Measurements from ENCODE around the gene LY6G6F.
A peak's percentile ranks its signal among the peaks of the same experiment; 100 is the strongest.

The LY6G6F gene

DNA sequence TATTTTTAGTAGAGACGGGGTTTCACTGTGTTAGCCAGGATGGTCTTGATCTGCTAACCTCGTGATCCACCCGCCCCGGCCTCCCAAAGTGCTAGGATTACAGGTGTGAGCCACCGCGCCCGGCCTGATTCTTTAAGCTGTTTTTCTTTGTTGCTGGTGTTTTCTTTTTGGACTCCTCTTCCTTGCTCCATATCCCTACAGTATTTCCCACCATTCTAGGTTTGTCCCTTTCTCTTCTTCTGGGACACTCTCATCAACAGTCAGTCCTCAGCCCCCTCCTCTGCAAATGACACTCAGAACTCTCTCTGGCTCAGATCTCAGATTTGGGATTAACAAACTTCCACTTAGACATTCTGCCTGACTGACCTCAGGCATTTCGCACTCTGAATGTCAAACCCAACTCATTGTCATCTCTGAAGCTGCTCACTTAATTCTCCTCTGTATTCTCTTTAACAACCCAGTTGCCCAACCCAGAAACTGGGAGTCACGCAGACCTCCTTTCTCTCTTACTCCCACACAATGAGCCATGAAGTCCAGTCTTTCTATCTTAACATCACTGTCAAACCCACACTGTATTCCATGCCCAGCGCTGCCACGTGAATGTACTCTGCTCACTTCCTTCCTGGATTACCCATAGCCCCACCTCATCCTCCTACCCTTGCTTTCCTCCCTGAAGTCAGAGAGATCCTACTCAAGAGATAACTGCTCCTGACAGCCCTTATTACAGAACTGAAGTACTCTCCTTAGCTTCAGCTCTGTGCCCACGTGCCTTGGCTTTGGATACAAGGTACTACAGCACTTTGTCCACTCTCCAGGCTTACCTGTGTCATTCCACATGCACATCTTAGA is 19.1 kb downstream of the LY6G6F start:
- no peak for DNase-seq

DNA sequence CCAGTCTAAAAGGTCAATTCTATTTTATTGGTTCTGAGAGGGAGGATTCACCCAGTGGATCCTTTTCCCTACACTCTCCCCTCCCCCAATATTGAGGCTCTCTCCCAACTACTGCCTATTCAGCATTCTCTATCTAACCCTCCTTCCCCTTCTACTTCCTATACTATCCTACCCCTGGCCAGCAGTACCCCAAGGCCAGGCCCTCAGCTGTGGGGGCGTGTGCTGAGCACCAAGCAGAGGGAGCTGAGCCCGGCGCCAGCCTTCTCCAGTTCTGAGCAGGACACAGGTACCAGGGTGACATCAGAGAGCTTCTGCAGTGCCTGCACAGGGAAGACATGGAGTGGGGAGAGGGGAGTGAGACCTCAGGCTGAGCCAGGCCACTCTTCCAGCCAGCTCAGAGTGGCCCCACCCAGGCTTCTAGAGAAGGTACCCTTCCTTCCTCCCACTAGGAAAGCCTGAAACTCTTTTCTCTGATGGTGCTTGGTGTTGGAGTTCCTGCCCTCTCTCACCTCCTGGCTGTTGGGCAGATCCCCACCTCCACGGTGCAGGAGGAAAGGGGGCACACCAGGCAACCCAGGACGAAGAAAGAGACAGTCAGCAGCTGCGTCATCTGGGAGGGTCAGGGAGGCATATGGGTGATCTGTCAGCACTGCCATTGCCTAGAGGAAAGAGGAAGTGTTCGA is 20.5 kb downstream of the LY6G6F start:
- DNase-seq, result peak in 1 of 5 donors; percentile 56

DNA sequence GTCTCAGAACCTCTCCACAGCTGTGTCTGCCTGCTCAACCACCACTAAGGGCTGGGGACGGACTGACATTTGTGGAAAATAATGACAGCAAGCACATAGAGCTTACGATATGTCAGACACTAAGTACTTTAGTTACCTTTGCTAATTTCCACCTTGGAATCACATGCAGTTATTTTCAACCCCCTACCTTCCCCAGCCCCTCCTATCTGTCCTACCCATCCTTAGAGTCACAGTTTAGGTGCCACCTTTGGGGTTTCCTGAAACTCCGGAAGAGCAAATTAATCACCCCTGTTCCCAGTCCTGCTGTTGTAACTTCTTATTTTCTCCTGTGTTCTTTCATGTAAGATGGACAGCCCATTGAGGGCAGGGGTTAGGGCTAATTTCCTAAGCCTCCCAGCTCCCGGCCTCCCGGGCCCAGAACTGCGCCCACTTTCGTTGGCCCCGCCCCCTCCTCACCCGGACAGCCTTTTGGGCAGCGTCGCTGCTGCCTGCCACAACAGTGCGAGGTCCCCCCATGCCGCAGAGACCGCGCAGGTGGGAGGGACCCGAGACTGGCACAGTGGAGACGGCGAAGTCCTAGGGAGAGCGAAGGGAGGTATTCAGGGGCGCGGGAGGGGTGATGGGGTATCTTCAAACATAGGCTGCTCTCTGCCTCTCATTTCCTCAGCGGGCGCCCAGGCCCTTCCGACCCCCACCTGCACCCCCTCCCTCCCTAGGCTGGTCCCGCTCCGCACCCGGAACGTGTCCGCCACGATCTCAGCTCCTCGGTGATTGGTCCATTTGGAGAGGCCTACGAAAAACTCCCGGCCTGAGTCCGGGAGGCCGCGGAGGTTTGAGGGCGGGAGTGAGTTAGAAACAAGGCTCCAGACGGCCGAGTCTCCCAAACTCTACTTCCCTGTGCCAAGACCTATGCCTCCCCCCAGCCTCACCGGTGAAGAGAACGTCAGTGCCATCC is 21.3 kb downstream of the LY6G6F start:
- DNase-seq, result no peak

DNA sequence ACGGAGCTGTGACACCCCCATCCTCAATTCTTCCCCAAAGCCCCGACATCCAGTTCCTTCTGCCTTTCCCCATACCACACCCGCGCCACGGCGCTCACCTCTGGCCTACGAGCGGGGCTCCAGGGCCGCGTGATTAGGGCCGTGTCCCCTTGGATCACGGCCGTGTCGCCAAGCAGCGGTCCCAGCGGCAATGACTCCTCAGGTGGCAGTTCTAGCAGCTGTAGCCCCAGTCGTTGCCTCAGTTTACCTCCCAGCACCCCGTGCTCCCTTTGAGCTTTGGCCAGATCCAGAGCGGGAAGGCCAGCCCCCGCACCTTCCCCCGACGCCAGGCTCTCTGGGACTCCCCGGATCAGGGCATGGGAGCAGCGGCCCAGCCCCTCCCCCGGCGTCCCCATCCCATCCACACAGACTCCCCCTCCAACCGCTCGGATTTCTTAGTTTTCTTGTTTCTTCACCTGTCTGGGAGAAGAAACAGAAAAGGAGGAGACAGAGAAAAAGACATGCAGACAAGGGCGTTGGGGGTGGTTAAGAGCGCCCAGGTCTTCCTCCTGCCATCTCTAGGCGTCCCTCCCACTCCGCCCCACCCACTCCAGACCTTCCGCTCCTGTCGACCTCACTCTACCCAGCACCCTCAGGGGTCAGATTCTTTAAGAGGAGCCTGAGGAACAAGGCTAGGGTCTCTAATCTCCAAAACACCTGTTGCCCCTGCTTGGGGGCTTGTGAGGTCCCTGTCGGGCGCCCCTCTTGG is 22.3 kb downstream of the LY6G6F start, which contains the start of gene DDAH2:
Gene DDAH2, minus strand, starts transcription at position 533 of the 748 bp plus-strand sequence. Its CDS starts 138 bp downstream, at position 395.
- no peak for DNase-seq

DNA sequence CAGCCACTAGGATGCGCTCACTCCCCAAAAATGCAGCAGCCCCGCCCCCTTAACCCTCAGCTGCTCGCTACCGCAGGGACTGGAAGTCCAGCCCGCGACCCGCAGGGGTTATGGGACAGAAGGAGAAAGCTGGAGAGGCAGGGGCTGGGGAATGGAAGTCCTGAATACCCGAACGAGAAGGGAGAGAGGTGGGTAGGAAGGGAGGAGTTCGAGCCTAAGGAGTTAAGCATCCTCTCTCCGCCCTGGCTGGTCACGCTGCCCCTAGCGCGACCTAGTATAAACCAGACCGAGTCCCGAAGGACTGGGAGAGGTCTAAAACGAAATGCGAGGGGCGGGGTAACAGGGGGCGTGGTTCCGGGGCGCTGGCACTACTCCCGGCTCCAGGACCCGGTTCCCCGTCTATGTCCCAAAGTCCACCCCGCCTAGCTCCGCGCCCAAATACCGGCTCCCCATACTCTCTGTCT is 22.9 kb downstream of the LY6G6F start:
- DNase-seq, result peak; percentile 64 to 86 (median 71)

DNA sequence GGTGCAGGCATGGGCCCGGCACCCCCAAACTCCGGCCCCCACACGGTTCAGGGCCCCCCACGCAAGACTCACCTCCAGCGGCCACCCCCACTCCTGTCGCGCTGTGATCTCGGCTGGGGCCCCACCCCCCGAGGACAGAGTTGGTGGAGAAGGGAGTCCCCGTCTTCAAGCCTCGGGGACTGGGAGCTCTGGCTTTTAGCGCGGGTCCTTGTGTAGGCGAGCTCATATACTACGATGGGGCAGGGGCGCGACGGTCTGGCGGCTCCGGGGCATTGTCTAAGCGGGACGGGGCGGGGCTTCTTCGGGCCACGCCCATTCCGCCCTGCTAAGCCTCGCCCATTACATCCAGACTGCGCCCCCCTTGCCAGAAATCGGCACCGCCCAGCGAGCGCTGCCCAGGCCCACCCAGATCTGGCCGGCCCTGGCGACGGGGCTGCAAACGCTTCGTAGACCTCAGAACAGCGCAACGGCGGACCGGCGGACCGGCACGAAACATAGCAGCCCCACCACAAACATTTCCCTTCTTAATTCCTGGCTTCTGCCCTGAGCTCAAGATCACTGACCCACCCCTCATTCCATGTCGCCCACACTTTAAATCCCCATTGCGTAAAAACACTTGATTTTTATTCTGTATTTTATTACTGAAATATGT is 23.4 kb downstream of the LY6G6F start:
- peak; percentile 47 to 70 (median 49) for DNase-seq

DNA sequence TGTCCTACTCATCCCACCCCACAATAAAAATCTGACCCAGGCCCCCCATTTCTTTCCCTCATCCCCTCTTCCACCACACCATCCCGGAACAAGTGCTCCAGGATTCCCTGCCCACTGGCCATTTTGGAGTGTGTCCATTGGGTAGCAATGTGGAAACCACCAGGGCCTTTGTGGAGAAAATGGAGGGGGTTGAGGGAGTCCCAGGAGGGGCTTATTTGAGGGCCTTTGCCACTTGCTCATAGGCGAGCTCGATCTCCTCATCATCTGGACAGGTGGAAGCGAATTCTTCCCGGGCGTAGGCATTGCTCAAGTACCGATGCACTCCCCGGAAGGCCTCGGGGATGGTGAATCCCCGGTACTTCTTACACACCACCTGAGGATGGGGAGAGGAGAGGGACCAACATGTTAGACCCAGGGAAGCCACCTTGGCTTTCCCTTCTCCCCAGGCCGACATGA is 24.0 kb downstream of the LY6G6F start:
- no peak for DNase-seq

DNA sequence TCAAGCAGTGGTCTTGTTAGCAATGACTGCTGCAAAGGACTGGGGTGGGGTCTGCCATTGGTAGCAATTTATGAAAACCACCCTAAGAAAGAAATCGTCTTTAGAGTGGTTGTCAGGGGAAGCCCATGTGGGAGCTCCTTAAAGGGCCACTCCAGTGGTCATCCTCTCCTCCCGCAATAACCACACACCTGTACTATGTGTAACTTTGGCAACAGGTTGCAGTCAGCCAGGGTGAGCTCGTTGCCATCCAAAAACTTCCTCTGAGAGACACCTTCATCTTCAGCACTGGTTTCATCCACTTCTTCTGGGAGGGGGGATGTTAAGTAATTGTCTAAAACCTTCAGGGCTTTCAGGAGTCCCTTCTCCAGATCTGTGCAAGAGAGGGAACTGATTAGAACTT is 25.4 kb downstream of the LY6G6F start:
- DNase-seq, result no peak

DNA sequence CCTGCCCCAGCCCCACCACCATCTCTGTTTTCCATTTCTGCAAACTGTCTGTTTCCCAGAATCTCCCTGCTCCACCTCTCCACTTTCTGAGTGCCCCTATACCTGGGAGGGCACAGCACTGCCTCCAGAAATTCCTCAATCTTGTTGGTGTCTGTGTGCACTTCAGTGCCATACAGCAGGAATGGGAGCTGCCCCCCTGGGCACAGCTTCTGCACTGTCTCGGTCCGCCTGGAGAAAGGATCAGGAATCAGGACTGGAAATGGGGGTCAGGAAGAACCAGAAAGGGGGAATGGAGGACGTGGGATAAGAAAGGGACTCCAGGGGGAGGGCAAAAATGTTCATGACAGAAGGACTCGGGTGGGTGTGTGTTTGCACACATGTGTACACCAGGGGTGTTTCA is 27.1 kb downstream of the LY6G6F start:
- DNase-seq, result no peak

DNA sequence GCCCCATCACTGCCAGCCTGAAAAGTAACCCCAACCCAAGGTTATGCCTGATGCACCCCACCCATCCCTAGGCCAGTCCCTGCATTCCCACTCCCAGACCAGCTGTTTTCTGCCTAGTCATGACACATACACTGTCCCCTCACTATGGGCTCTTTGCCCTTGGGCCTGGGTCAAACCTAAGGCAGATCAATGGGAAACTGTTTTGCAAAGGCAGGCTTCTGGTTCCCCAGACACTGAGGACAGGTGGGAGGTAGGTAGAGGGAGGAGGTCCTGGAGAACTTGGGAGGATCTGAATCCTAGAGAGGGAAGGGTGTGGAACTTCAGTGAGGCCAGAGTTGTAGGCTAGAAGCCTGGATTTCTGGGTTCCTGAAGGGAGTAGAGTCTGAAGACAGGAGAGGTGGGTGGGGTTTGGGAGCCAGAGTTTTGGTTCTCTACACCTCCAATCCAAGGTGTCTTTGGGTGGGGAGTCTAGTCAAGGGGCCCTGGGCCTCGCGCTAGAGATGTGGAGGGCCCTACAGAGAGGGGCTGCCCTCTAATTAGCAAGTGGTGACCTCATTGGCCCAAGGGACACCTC is 27.7 kb downstream of the LY6G6F start:
- peak in 1 of 5 donors; percentile 42 for DNase-seq

DNA sequence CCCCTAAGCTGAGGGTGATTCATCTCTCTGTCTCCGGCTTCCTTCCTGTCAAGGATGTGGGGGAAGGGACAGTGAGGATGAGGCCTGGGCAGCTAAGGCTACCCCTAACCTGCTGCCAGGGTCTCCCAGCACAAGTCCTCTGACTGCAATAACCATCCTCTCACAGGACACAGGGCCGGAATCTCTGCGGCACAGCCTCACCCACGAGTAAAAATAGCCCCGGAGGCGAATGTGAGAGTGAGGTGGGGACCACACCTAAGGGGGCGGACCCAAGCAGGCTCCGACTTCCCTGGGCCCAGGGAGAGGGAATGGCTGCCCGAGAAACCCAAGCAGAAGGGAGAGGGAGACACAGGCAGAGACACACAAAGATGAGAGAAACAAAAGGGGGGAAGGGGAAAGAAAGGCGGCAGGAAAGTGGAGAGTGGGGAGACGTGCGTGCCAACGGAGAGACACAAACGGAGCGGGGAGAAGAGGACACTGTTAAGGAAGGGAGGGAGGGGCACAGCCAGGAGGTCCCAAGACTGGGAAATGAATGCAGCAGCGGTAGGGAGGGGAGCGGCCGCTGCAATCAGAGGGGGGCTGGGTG is 28.2 kb downstream of the LY6G6F start:
- DNase-seq, result peak in 1 of 5 donors; percentile 79

DNA sequence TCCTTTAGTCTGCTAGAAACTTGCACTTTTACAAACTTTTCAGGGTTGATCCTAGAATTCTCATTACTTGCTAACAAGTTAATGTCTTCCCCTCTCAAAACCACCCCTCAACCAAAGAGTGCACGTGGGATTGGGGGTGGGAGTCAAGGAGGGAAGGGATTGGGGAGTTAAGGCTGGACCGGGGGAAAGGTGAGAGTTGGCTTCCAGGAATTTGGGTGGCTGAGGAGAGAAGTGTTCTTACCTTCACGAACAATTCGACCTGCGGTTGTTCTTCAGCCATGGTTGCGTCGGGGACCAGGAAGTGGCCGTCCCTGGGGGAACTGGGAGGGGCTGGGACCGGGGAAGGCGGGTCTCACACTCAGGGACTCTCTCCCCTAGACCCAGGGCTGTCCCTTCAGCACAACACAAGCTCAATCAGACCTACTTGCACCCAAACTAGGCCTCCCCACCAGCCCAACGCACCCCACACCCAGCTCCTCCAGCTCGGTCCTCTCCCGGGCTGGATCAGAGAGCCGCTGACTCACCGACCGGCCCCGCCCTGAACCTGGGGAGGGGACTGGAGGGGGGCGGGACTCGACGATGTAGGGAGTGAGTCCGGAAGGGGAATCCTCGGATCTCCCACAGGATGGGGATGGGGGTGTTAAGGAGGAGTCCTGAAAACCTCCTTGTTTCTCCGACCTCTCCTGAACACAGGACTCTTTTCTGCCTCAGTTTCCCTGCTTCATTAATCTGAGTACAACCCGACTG is 29.5 kb downstream of the LY6G6F start, which contains the start of gene CLIC1:
Gene CLIC1, minus strand, starts transcription at position 510 of the 747 bp plus-strand sequence. Its CDS starts 230 bp downstream, at position 280.
- peak; percentile 41 to 87 (median 59) for DNase-seq

DNA sequence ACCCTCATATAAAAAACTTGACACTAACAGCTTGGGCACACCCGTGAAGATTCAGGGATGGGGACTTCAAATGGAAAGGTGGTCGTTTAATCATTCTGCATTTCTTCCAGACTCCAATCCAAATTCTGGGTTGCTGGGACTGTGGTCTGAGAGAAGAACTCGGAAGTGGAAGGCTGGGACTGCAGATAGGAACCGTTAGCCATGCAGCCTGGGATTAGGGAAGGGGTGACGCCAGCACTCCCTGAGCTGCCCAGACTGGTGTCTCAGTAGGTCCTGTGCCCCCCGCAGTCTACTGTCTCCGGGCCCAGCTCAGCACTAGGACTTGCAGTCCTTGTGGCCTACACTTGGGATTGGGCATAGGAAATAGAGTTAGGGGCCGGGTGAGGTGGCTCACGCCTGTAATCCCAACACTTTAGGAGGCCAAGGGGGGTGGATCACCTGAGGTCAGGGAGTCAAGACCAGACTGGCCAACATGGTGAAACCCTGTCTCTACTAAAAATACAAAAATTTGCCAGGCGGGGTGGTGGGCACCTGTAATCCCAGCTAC is 30.2 kb downstream of the LY6G6F start:
- DNase-seq, result no peak

DNA sequence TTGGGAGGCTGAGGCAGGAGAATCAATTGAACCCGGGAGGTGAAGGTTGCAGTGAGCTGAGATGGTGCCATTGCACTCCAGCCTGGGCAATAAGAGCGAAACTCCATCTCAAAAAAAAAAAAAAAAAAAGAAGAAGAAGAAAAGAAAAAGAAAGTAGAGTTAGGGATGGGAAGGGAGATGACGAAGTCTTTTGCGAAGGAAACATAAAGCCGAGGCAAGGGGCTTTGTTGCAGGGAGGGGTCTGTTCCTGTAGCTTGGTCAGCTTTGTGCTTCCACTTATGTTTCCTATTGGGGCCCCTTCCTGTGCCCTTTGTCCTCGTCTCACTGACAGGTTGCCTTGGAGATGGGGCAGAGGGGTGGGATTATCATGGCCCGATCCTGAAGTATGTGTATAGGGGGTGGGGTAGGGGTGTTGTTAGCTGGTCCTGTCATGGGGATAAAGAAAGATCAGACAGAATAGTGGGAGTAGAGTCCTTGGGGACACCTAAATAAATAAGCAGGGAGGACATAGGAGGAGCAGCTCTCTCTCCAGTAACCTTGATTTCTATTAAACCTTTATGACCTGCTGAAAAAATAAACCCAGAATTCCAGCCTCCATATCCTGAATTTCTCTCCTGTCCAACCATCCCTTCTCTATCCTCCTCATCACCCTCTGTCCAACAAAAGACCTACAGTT is 30.8 kb downstream of the LY6G6F start:
- DNase-seq, result peak in 1 of 5 donors; percentile 51

DNA sequence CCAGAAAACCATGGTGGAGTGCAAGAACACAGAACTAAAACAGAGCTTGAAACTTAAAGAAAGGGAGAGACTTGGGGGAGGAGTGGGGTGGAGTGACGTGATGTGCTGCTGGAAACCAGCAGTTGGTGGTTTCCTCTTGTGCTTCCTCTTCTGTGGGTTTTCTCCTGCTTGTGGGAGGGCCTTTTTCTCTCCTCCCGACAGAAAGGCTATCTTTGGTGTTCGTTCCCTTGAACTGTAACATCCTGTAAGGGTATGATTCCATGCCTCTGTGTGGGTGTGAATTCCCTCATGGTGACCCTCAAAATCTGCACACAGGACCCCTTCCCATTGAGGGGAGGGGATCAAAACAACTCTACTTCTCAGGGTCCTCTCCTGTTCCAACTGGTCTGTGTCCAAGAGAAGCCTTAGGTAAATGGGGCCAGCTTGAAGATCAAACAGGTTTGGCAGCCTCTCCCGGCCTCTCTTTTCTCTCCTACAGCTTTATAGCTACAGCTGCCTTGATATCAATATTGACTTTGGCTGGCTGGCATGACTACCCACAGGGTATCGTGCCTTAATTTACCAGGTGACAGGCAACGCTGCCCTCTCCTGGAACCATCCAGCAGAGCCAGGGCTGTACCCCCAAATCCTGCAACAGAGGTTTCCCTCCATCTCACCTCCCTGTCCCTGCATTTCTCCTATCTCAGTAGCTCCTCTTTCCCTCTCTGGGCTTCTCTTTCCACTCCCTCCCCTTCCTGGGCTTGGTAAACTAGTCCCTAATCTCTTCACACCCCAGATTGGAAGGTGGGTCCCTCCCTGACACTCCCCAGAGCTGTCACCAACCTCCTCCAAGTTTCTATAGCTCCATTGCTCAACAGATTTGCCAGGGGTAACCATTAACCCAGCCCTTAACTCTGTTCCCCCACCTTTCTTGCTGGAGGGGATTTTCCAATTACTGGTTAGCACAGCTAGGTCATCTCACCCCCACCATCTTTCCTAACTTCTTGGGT is 31.6 kb downstream of the LY6G6F start:
- peak; percentile 36 to 92 (median 62) for DNase-seq

DNA sequence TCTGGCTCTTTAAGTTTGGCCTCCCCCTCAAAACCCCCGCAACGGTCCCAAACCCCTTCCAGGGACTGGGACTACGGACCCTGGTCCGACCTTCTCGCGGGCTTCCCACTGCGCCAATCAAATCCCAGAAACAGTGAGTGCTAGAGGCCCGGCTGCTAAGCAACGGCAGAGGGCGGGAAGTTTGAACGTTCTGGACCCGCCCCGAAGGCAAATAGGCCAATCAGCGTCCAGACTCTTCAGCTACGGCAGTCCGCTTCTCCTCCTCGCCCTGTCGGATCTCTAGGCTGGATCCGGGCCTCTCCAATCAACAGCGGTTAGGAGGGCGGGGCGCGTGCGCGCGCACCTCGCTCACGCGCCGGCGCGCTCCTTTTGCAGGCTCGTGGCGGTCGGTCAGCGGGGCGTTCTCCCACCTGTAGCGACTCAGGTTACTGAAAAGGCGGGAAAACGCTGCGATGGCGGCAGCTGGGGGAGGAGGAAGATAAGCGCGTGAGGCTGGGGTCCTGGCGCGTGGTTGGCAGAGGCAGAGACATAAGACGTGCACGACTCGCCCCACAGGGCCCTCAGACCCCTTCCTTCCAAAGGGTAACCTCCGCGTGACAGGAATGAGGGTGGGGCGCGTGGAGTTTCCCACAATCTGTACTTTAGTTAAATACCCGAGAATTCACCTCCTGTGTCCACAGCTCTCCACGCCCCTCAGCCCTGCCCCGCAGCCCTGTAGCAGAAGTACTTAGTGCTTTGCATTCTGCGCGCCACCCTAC is 33.2 kb downstream of the LY6G6F start, which contains the start of gene MSH5:
Gene MSH5, plus strand, starts transcription at position 367 of the 758 bp plus-strand sequence. CDS start 462 bp downstream, outside the sequence.
- peak; percentile 86 to 99 (median 91) for DNase-seq
